CD4-positive, alpha-beta T cell (primary cell): ENCODE results near the gene PGF. TPM values are rescaled to one million over a fixed set of nuclear protein-coding genes. Genes with fewer than 3 reads are reported as not detected.

Source experiments
- ATAC-seq: fragments of 200-7000 bp; cut with Tn5 transposase; one replicate; pipeline ENCODE4 v1.10.0; 2022; ENCODE audit warnings: mild to moderate bottlenecking; ENCODE audit not compliant: poor library complexity
- CTCF ChIA-PET: fragments of 350-600 bp; sonication (Branson Sonifier 250); formaldehyde crosslinking; loops from one replicate; lab custom pipeline; 2021; ENCODE audit warnings: antibody characterized with exemption, inconsistent platforms; lab: Charles Lee
- POLR2A ChIA-PET: fragments of 350-600 bp; sonication (Branson Sonifier 250); formaldehyde crosslinking; loops from one replicate; lab custom pipeline; 2021; ENCODE audit warnings: antibody characterized with exemption, inconsistent platforms; lab: Charles Lee
- DNase-seq, 14 experiments: peaks; one replicate each; pipeline ENCODE4 v3.0.0-alpha.2; 2013 to 2020; ENCODE audit warnings: mixed read lengths in 2 of 14
- H3K27ac ChIP-seq, 2 donors: one replicate each; pipeline versions ENCODE4 v1.5.1 to v1.7.0; 2013; ENCODE audit warnings: low read length in 2 of 2, low read depth in 1 of 2, mild to moderate bottlenecking in 1 of 2
- H3K27me3 ChIP-seq, 2 experiments: 1 replicate in 1 of 2; 2 replicates in 1 of 2; pipeline versions ENCODE4 v1.6.1 to v1.7.0; 2013; ENCODE audit warnings: low read length in 2 of 2, control low read depth in 1 of 2, mild to moderate bottlenecking in 1 of 2, moderate library complexity in 1 of 2; ENCODE audit not compliant: insufficient read depth in 2 of 2, control insufficient read depth in 1 of 2
- H3K36me3 ChIP-seq: one replicate; pipeline ENCODE4 v1.6.1; 2013; ENCODE audit warnings: low read length, control low read depth; ENCODE audit not compliant: insufficient read depth
- H3K4me1 ChIP-seq: one replicate; pipeline ENCODE4 v1.6.1; 2013; ENCODE audit warnings: low read length, control low read depth; ENCODE audit not compliant: insufficient read depth
- H3K4me3 ChIP-seq: one replicate; pipeline ENCODE4 v1.5.1; 2013; ENCODE audit warnings: mild to moderate bottlenecking, low read length, moderate library complexity
- H3K9me3 ChIP-seq, 2 experiments: 1 replicate in 1 of 2; 2 replicates in 1 of 2; pipeline versions ENCODE4 v1.6.1 to v1.7.0; 2013; ENCODE audit warnings: low read length in 2 of 2, mild to moderate bottlenecking in 2 of 2, control low read depth in 1 of 2, moderate library complexity in 1 of 2; ENCODE audit not compliant: control insufficient read depth in 1 of 2, insufficient read depth in 1 of 2
- H3K27ac Mint-ChIP-seq: one replicate; pipeline ENCODE4 v1.8.0; 2020; ENCODE audit warnings: mixed read lengths
- H3K27me3 Mint-ChIP-seq: one replicate; pipeline ENCODE4 v1.8.0; 2021; ENCODE audit warnings: mixed read lengths
- H3K36me3 Mint-ChIP-seq: one replicate; pipeline ENCODE4 v1.8.0; 2021; ENCODE audit warnings: low read depth, mixed read lengths
- H3K4me1 Mint-ChIP-seq: one replicate; pipeline ENCODE4 v1.8.0; 2021; ENCODE audit warnings: low read depth, mixed read lengths
- H3K4me3 Mint-ChIP-seq: one replicate; pipeline ENCODE4 v1.8.0; 2020; ENCODE audit warnings: mild to moderate bottlenecking, mixed read lengths
- H3K9me3 Mint-ChIP-seq: one replicate; pipeline ENCODE4 v1.8.0; 2020; ENCODE audit warnings: mixed read lengths
- CTCF ChIP-seq: fragments of 200-600 bp; IDR thresholded peaks from one replicate; pipeline ENCODE4 v1.8.0; 2022; ENCODE audit warnings: antibody characterized with exemption, mild to moderate bottlenecking
- intact Hi-C, 2 experiments: fragments of 100-400 bp; cut with DNase I in 1 of 2; cut with micrococcal nuclease in 1 of 2; formaldehyde crosslinking; loops; one replicate each; pipeline versions ENCODE4 v1.15.1 to v1.9.0; 2023 to 2025; cut with DNase I, micrococcal nuclease
- total RNA-seq, 174 experiments: library from RNA in 2 of 174; stranded (reverse) in 2 of 174; gene quantifications; one replicate each; pipeline ENCODE4 v1.2.3 and lab custom pipeline; 2021 to 2026

Gene PGF
- total RNA-seq, 2 experiments from 2014 or later: 0.11 TPM; not detected in 1

GRCh38 chr14:74963705-74964271 lies 8.4 kb upstream of the PGF start:
- no peak overlapping the region for H3K27ac ChIP-seq
- Mint-ChIP-seq H3K9me3 (no peaks in the 10 kb centered on the region), H3K4me1 (no peaks in the 10 kb centered on the region), H3K36me3 (no peaks in the 10 kb centered on the region), H3K4me3 (no peak overlapping the region), H3K27ac (no peak overlapping the region), H3K27me3 (no peaks in the 10 kb centered on the region)
- ATAC-seq (no peak), DNase-seq (peak in 1 of 14 experiments; percentile 8)
- no peak overlapping the region for H3K4me3 ChIP-seq
- H3K27me3 ChIP-seq: no peaks in the 10 kb centered on the region
- H3K4me1 ChIP-seq: no peaks in the 10 kb centered on the region
- H3K36me3 ChIP-seq: no peaks in the 10 kb centered on the region
- ChIA-PET POLR2A (no interaction called here), CTCF (interaction anchor here (0.6 kb wide), 1 partner anchor 115 kb away, joined by 3 read pairs; no protein-coding TSS in a partner anchor)
- no peak for TF ChIP-seq CTCF
- intact Hi-C loops: no loop called here
- no peaks in the 10 kb centered on the region for H3K9me3 ChIP-seq

GRCh38 chr14:74963178-74963704 lies 7.8 kb upstream of the PGF start:
- Histone ChIP-seq H3K4me1 (no peaks in the 10 kb centered on the region), H3K36me3 (no peaks in the 10 kb centered on the region), H3K27ac (no peak overlapping the region), H3K27me3 (no peaks in the 10 kb centered on the region), H3K4me3 (no peak overlapping the region), H3K9me3 (no peaks in the 10 kb centered on the region)
- no peak for TF ChIP-seq CTCF
- no peak for ATAC-seq
- ChIA-PET CTCF (no interaction called here), POLR2A (no interaction called here)
- no peak for DNase-seq
- intact Hi-C loops: no loop called here
- H3K27ac Mint-ChIP-seq: no peak overlapping the region
- H3K27me3 Mint-ChIP-seq: no peaks in the 10 kb centered on the region
- H3K36me3 Mint-ChIP-seq: no peaks in the 10 kb centered on the region
- H3K9me3 Mint-ChIP-seq: no peaks in the 10 kb centered on the region
- no peaks in the 10 kb centered on the region for H3K4me1 Mint-ChIP-seq
- H3K4me3 Mint-ChIP-seq: no peak overlapping the region

DNA sequence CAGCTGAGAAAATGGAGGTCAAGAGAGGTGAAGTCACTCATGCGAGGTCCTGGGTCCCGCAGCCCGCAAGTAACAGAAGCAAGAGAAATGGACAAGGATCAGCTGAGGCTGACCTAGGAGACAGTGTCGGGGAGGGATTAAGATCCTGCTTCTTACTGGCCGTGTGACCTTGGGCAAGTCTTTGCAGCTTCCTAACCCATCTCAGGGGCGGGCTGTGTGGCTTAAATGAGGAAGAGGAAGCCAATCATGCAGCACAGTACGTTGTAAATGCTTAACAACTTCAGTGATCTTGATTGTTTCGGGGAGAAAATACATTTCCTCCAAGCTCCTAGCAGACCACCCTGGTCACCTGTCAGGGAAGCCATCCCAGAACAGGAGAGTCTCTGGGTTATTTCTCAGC lies 7.1 kb upstream of the PGF start:
- ChIA-PET CTCF (no interaction called here), POLR2A (no interaction called here)
- intact Hi-C loops: no loop called here
- TF ChIP-seq CTCF: no peak
- no peaks in the 10 kb centered on the region for H3K36me3 ChIP-seq
- H3K9me3 Mint-ChIP-seq: no peaks in the 10 kb centered on the region
- no peak overlapping the region for H3K27ac Mint-ChIP-seq
- H3K4me1 Mint-ChIP-seq: no peaks in the 10 kb centered on the region
- no peak overlapping the region for H3K4me3 ChIP-seq
- no peak overlapping the region for H3K27ac ChIP-seq
- ATAC-seq (no peak), DNase-seq (peak in 2 of 14 experiments; percentile 25)
- no peaks in the 10 kb centered on the region for H3K27me3 Mint-ChIP-seq
- no peaks in the 10 kb centered on the region for H3K4me1 ChIP-seq
- no peak overlapping the region for H3K4me3 Mint-ChIP-seq
- H3K9me3 ChIP-seq: no peaks in the 10 kb centered on the region
- no peaks in the 10 kb centered on the region for H3K36me3 Mint-ChIP-seq
- no peaks in the 10 kb centered on the region for H3K27me3 ChIP-seq
